Hepatocyte (in vitro differentiated cells): ENCODE results near the gene LILRB5.

Experiments
- EZH2phosphoT487 ChIP-seq: fragments of 200-600 bp; sonication (generic); IDR thresholded peaks from one replicate; pipeline ENCODE4 v1.6.1; 2018; ENCODE audit warnings: antibody characterized with exemption, mild to moderate bottlenecking, low read depth, moderate library complexity; ENCODE audit not compliant: unreplicated experiment, severe bottlenecking
- TF ChIP-seq, protein P1 (sequence below): fragments of 200-600 bp; sonication (generic); IDR thresholded peaks from 2 replicates; pipeline ENCODE4 v1.5.1; 2016; ENCODE audit warnings: antibody characterized with exemption, mild to moderate bottlenecking; ENCODE audit not compliant: poor library complexity

DNA sequence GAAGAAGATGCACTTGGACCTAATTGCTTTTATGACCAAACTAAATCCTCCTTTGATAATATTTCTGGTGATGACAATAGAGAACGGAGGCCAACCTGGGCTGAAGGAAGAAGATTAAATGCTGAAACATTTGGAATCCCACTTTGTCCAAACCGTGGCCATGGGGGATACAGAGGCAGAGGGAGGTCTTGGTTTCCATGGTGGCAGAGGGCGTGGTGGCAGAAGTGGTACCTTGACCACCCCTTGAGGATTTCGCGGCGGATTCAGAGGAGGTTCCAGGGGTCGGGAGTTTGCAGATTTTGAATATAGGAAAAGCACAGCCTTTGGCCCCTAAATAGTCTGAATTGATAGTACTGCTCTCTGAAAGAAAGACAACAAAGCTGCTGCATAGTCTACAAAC lies 27.0 kb downstream of the LILRB5 start:
- no peak for TF ChIP-seq EZH2phosphoT487
- TF ChIP-seq, protein P1, sequence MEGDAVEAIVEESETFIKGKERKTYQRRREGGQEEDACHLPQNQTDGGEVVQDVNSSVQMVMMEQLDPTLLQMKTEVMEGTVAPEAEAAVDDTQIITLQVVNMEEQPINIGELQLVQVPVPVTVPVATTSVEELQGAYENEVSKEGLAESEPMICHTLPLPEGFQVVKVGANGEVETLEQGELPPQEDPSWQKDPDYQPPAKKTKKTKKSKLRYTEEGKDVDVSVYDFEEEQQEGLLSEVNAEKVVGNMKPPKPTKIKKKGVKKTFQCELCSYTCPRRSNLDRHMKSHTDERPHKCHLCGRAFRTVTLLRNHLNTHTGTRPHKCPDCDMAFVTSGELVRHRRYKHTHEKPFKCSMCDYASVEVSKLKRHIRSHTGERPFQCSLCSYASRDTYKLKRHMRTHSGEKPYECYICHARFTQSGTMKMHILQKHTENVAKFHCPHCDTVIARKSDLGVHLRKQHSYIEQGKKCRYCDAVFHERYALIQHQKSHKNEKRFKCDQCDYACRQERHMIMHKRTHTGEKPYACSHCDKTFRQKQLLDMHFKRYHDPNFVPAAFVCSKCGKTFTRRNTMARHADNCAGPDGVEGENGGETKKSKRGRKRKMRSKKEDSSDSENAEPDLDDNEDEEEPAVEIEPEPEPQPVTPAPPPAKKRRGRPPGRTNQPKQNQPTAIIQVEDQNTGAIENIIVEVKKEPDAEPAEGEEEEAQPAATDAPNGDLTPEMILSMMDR = no peak
